GM23248 (cell line): Measurements from ENCODE around the gene CALML6. TPM values are rescaled to one million over a fixed set of nuclear protein-coding genes. Genes with fewer than 3 reads are reported as not detected.

ENCODE experiments used
- DNase-seq: peaks from one replicate; pipeline ENCODE4 v3.0.0-alpha.2; 2015
- H2AFZ ChIP-seq: fragments of 200-600 bp; sonication (generic); 2 replicates; pipeline ENCODE4 v1.6.1; 2016; ENCODE audit warnings: antibody characterized with exemption
- H3F3A ChIP-seq: fragments of 200-600 bp; sonication (generic); 2 replicates; pipeline ENCODE4 v1.6.1; 2016; ENCODE audit warnings: mild to moderate bottlenecking, antibody characterized with exemption, mixed run types; ENCODE audit not compliant: insufficient read depth
- H3K27ac ChIP-seq: fragments of 200-600 bp; sonication (generic); 2 replicates; pipeline ENCODE4 v1.5.1; 2016; ENCODE audit warnings: mild to moderate bottlenecking
- H3K27me3 ChIP-seq: fragments of 200-600 bp; sonication (generic); replicated peaks from 2 replicates; pipeline ENCODE4 v1.6.1; 2016; ENCODE audit warnings: mild to moderate bottlenecking; ENCODE audit not compliant: insufficient read depth
- H3K36me3 ChIP-seq: fragments of 200-600 bp; sonication (generic); 2 replicates; pipeline ENCODE4 v1.6.1; 2016; ENCODE audit warnings: low read depth, mild to moderate bottlenecking
- H3K4me1 ChIP-seq: fragments of 200-600 bp; sonication (generic); 2 replicates; pipeline ENCODE4 v1.6.1; 2016; ENCODE audit warnings: mild to moderate bottlenecking; ENCODE audit not compliant: insufficient read depth
- H3K4me2 ChIP-seq: fragments of 200-600 bp; sonication (generic); one replicate; pipeline ENCODE4 v1.6.1; 2016; ENCODE audit warnings: mild to moderate bottlenecking; ENCODE audit not compliant: unreplicated experiment
- H3K4me3 ChIP-seq: fragments of 200-600 bp; sonication (generic); 2 replicates; pipeline ENCODE4 v1.5.1; 2016; ENCODE audit warnings: mild to moderate bottlenecking
- H3K79me2 ChIP-seq: fragments of 200-600 bp; sonication (generic); 2 replicates; pipeline ENCODE4 v1.6.1; 2016; ENCODE audit warnings: mild to moderate bottlenecking; ENCODE audit not compliant: insufficient read depth
- H3K9ac ChIP-seq: fragments of 200-600 bp; sonication (generic); 2 replicates; pipeline ENCODE4 v1.6.1; 2016; ENCODE audit warnings: mild to moderate bottlenecking
- H3K9me2 ChIP-seq: fragments of 200-600 bp; sonication (generic); 2 replicates; pipeline ENCODE4 v1.6.1; 2016; ENCODE audit warnings: mixed run types, mild to moderate bottlenecking, moderate library complexity; ENCODE audit not compliant: insufficient read depth
- H3K9me3 ChIP-seq: fragments of 200-600 bp; sonication (generic); one replicate; pipeline ENCODE4 v1.6.1; 2017; ENCODE audit warnings: low read depth
- H4K20me1 ChIP-seq: fragments of 200-600 bp; sonication (generic); 2 replicates; pipeline ENCODE4 v1.6.0; 2016; ENCODE audit not compliant: insufficient read depth
- EZH2 ChIP-seq: fragments of 200-600 bp; sonication (generic); IDR thresholded peaks from 2 replicates; pipeline ENCODE4 v1.6.1; 2018; ENCODE audit warnings: antibody characterized with exemption, mild to moderate bottlenecking; ENCODE audit not compliant: insufficient read depth, poor library complexity, severe bottlenecking
- EZH2phosphoT487 ChIP-seq: fragments of 200-600 bp; sonication (generic); IDR thresholded peaks from 2 replicates; pipeline ENCODE4 v1.6.1; 2018; ENCODE audit warnings: antibody characterized with exemption, moderate library complexity, mild to moderate bottlenecking, low read depth; ENCODE audit not compliant: insufficient read depth
- WGBS, 2 experiments: methylation state at CpG; one replicate each; pipeline ENCODE4 v1.1.6; 2015 to 2017; ENCODE audit warnings: low lambda C conversion rate in 2 of 2, low coverage in 1 of 2; ENCODE audit errors: missing lambda C conversion rate in 2 of 2; 5-methylcytosine and 5-hydroxymethylcytosine counted together
- in situ Hi-C: fragments of 300-500 bp; cut with MboI; formaldehyde crosslinking; loops from 2 replicates; pipeline ENCODE4 v1.15.0; 2020
- polyA plus RNA-seq: library from polyadenylated mRNA; unstranded; fragments of >200 nt; fragmentation: Nextera tagmentation; extraction: Ambion mirVana; gene quantifications from 2 replicates; pipeline ENCODE4 v1.2.1, GENCODE V29; 2016
- total RNA-seq: library from RNA; depleted of rRNA; stranded (reverse); fragments of >200 nt; shearing (Covaris generic); gene quantifications from 2 replicates; pipeline ENCODE4 v1.2.3, GENCODE V29; 2014

Gene CALML6
- total and polyA plus RNA-seq, 2 experiments from 2014 or later = 0.11 TPM; not detected in 1

GRCh38 chr1:1895456-1896336 lies 19.4 kb upstream of the CALML6 start:
- no peak overlapping the region for H3K27ac ChIP-seq

GRCh38 chr1:1898246-1898933 lies 16.7 kb upstream of the CALML6 start:
- 70 to 72% methylated on average over 6 of the region's 6 CpGs for WGBS, 2 experiments
- TF ChIP-seq EZH2phosphoT487 = no peak
- no peak for TF ChIP-seq EZH2
- in situ Hi-C loops = no loop called here
- Histone ChIP-seq H3K9me2 (no peaks in the 10 kb centered on the region), H3K79me2 (no peaks in the 10 kb centered on the region), H4K20me1 (no peaks in the 10 kb centered on the region), H3K9ac (no peak overlapping the region), H3K9me3 (no peaks in the 10 kb centered on the region), H3K4me2 (no peak overlapping the region), H3F3A (no peaks in the 10 kb centered on the region), H2AFZ (no peak overlapping the region), H3K4me1 (peaks cover 6% of the 10 kb centered on the region; the same call in 1 of the 2 replicates), H3K36me3 (no peaks in the 10 kb centered on the region), H3K27me3 (no peaks in the 10 kb centered on the region), H3K4me3 (no peak overlapping the region), H3K27ac (no peak overlapping the region)
- no peak for DNase-seq

More at GRCh38 chr1:1895456-1896336, 19.4 kb upstream of the CALML6 start:
- peaks cover 10% of the 10 kb centered on the region for H3K79me2 ChIP-seq
- in situ Hi-C loops = no loop called here
- H3K9me2 ChIP-seq = no peaks in the 10 kb centered on the region
- no peaks in the 10 kb centered on the region for H3K36me3 ChIP-seq
- H4K20me1 ChIP-seq = no peaks in the 10 kb centered on the region
- 72 to 75% methylated on average over 13 to 14 of the region's 14 CpGs for WGBS, 2 experiments
- no peak for DNase-seq
- H3K9ac ChIP-seq = no peak overlapping the region
- no peaks in the 10 kb centered on the region for H3F3A ChIP-seq
- no peak overlapping the region for H2AFZ ChIP-seq
- peaks cover 15% of the 10 kb centered on the region for H3K4me1 ChIP-seq
- TF ChIP-seq EZH2phosphoT487 (no peak), EZH2 (no peak)
- no peak overlapping the region for H3K4me3 ChIP-seq
- no peak overlapping the region for H3K4me2 ChIP-seq
- H3K9me3 ChIP-seq = no peaks in the 10 kb centered on the region
- no peaks in the 10 kb centered on the region for H3K27me3 ChIP-seq

DNA sequence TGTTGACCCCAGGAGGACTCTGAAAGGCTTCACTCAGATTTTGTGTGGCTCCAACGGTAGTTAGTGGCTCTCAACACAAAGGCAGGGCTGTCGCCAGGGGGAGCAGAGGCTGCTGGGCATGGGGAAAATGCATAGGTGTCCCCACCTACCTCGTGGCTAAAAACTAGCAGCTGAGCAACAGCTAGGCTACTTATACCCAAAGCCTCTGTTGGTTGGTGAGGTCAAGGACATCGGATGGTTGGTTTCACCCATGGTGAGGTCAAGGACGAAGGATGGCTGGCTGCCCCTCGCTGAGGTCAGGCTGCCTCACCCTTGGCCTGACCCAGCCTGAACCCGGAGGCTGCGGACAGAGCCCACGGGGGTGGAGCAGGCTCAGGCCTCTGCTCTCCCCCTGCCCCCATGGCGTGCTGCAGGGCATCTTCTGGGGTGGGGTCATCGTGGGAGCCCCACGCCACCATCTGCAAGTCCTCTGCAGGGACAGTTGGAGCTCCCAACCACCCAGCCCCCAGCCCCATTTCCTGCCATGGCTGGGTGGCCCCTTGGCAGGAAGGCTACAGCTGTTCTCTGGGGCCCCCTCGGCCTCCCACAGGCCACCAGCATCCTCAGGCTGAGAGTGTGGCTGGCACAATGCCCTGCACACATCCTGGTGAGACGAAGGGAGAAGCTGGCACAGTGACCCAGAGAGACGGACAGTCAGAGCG lies 15.6 kb upstream of the CALML6 start:
- Histone ChIP-seq H3K9ac (no peak overlapping the region), H3K27me3 (no peaks in the 10 kb centered on the region), H3F3A (no peaks in the 10 kb centered on the region), H3K4me2 (no peak overlapping the region), H3K79me2 (no peaks in the 10 kb centered on the region), H3K4me1 (peaks cover 5% of the 10 kb centered on the region; the same call in 1 of the 2 replicates), H3K36me3 (no peaks in the 10 kb centered on the region), H3K27ac (no peak overlapping the region), H3K9me2 (no peaks in the 10 kb centered on the region), H3K4me3 (no peak overlapping the region), H4K20me1 (no peaks in the 10 kb centered on the region), H2AFZ (no peak overlapping the region), H3K9me3 (no peaks in the 10 kb centered on the region)
- DNase-seq = no peak
- WGBS, 2 experiments = 52 to 61% methylated on average over 12 to 13 of the region's 16 CpGs
- in situ Hi-C loops = no loop called here
- TF ChIP-seq EZH2phosphoT487 (no peak), EZH2 (no peak)

- H3K27me3 ChIP-seq = no peaks in the 10 kb centered on the region
- no peaks in the 10 kb centered on the region for H4K20me1 ChIP-seq
- H3K9me3 ChIP-seq = no peaks in the 10 kb centered on the region
- no peaks in the 10 kb centered on the region for H3F3A ChIP-seq
- no peak for DNase-seq
- in situ Hi-C loops = loop anchor here (10.0 kb wide), 1 partner anchor 95 kb away; no protein-coding TSS in a partner anchor
- H3K9me2 ChIP-seq = no peaks in the 10 kb centered on the region
- no peaks in the 10 kb centered on the region for H3K36me3 ChIP-seq
- H3K9ac ChIP-seq = no peak overlapping the region
- H3K27ac ChIP-seq = no peak overlapping the region
- H3K4me3 ChIP-seq = no peak overlapping the region
- H3K4me2 ChIP-seq = no peak overlapping the region
- no peak overlapping the region for H2AFZ ChIP-seq
- TF ChIP-seq EZH2 (no peak), EZH2phosphoT487 (no peak)
- WGBS, 2 experiments = 90 to 95% methylated on average over 9 of the region's 9 CpGs
- H3K79me2 ChIP-seq = no peaks in the 10 kb centered on the region
- H3K4me1 ChIP-seq = no peaks in the 10 kb centered on the region
Observed at GRCh38 chr1:1899967-1900327, 15.1 kb upstream of the CALML6 start.
